B cell (primary cell): ENCODE measurements around the gene CAPNS1. TPM values are rescaled to one million over a fixed set of nuclear protein-coding genes. Genes with fewer than 3 reads are reported as not detected.

Experiments
- ATAC-seq: fragments of 200-7000 bp; cut with Tn5 transposase; one replicate; pipeline ENCODE4 v1.10.0; 2021; ENCODE audit warnings: low read depth, mild to moderate bottlenecking, moderate number of reproducible peaks, moderate library complexity
- CTCF ChIA-PET: fragments of 350-600 bp; sonication (Branson Sonifier 250); formaldehyde crosslinking; loops from one replicate; lab custom pipeline; 2021; ENCODE audit warnings: antibody characterized with exemption, inconsistent platforms; lab: Charles Lee
- POLR2A ChIA-PET: fragments of 350-600 bp; sonication (Branson Sonifier 250); formaldehyde crosslinking; loops from one replicate; lab custom pipeline; 2021; ENCODE audit warnings: antibody characterized with exemption; lab: Charles Lee
- DNase-seq: peaks from one replicate; pipeline ENCODE4 v3.0.0; 2013
- H2AFZ ChIP-seq: 2 replicates; pipeline ENCODE4 v1.6.1; 2012; ENCODE audit warnings: mild to moderate bottlenecking, low read depth, low read length; ENCODE audit not compliant: insufficient read depth, poor library complexity, severe bottlenecking
- H3K27ac ChIP-seq, 2 donors: 1 replicate in 1 of 2; 2 replicates in 1 of 2; pipeline ENCODE4 v1.5.1; 2012 to 2013; ENCODE audit warnings: low read length in 2 of 2, mild to moderate bottlenecking in 2 of 2, moderate library complexity in 1 of 2
- H3K27me3 ChIP-seq, 4 experiments: fragments of 200-600 bp in 1 of 4; sonication (generic) in 1 of 4; replicated peaks in 1 of 4; 1 replicate in 2 of 4; 2 replicates in 2 of 4; pipeline versions ENCODE4 v1.6.1 to v1.7.0; 2013 to 2016; ENCODE audit warnings: low read length in 3 of 4, mild to moderate bottlenecking in 2 of 4, mixed read lengths in 1 of 4, moderate library complexity in 1 of 4; ENCODE audit not compliant: insufficient read depth in 4 of 4, control insufficient read depth in 3 of 4; ENCODE audit errors: control extremely low read depth in 1 of 4
- H3K36me3 ChIP-seq, 2 experiments: replicated peaks in 1 of 2; 1 replicate in 1 of 2; 2 replicates in 1 of 2; pipeline versions ENCODE4 v1.6.1 to v1.7.1; 2013; ENCODE audit warnings: low read length in 1 of 2; ENCODE audit not compliant: insufficient read depth in 2 of 2, control insufficient read depth in 1 of 2; ENCODE audit errors: control extremely low read depth in 1 of 2, extremely low read depth in 1 of 2
- H3K4me1 ChIP-seq, 2 donors: fragments of 200-600 bp in 1 of 2; sonication (generic) in 1 of 2; 1 replicate in 1 of 2; 2 replicates in 1 of 2; pipeline versions ENCODE4 v1.5.1 to v1.6.1; 2013 to 2017; ENCODE audit warnings: low read length in 2 of 2; ENCODE audit not compliant: control insufficient read depth in 2 of 2, insufficient read depth in 2 of 2
- H3K4me2 ChIP-seq: replicated peaks from 2 replicates; pipeline ENCODE3; 2012; ENCODE audit warnings: mild to moderate bottlenecking, low read depth, low read length; ENCODE audit not compliant: poor library complexity, severe bottlenecking
- H3K4me3 ChIP-seq, 5 experiments: fragments of 200-600 bp in 1 of 5; sonication (generic) in 1 of 5; 1 replicate in 3 of 5; 2 replicates in 2 of 5; pipeline versions ENCODE4 v1.5.1 to v1.7.0; 2011 to 2016; ENCODE audit warnings: low read length in 4 of 5, mild to moderate bottlenecking in 4 of 5, low read depth in 2 of 5, control low read depth in 1 of 5, moderate library complexity in 1 of 5; ENCODE audit not compliant: insufficient read depth in 1 of 5; ENCODE audit errors: control extremely low read depth in 1 of 5, extremely low read depth in 1 of 5
- H3K79me2 ChIP-seq: fragments of 200-600 bp; sonication (generic); one replicate; pipeline ENCODE4 v1.6.0; 2016; ENCODE audit warnings: low read length; ENCODE audit not compliant: control insufficient read depth, insufficient read depth
- H3K9ac ChIP-seq: fragments of 200-600 bp; sonication (generic); 2 replicates; pipeline ENCODE4 v1.6.1; 2017; ENCODE audit warnings: mild to moderate bottlenecking, low read length, moderate library complexity
- H3K9me3 ChIP-seq, 3 donors: one replicate each; pipeline versions ENCODE4 v1.6.1 to v1.7.1; 2013; ENCODE audit warnings: low read length in 2 of 3; ENCODE audit not compliant: control insufficient read depth in 2 of 3, insufficient read depth in 1 of 3; ENCODE audit errors: control extremely low read depth in 1 of 3
- H4K20me1 ChIP-seq: 2 replicates; pipeline ENCODE4 v1.6.0; 2012; ENCODE audit warnings: mild to moderate bottlenecking, low read length; ENCODE audit not compliant: insufficient read depth, control insufficient read depth, poor library complexity, severe bottlenecking
- H3K27ac Mint-ChIP-seq: one replicate; pipeline ENCODE4 v1.8.0; 2021; ENCODE audit warnings: mixed read lengths
- H3K27me3 Mint-ChIP-seq: one replicate; pipeline ENCODE4 v1.8.0; 2021; ENCODE audit warnings: mixed read lengths
- H3K4me1 Mint-ChIP-seq: one replicate; pipeline ENCODE4 v1.8.0; 2021; ENCODE audit warnings: mixed read lengths
- H3K4me3 Mint-ChIP-seq: one replicate; pipeline ENCODE4 v1.8.0; 2021; ENCODE audit warnings: mixed read lengths
- H3K9me3 Mint-ChIP-seq: one replicate; pipeline ENCODE4 v1.8.0; 2022; ENCODE audit warnings: mixed read lengths; ENCODE audit not compliant: insufficient read depth
- EZH2 ChIP-seq: IDR thresholded peaks from 2 replicates; pipeline ENCODE4 v1.6.1; 2012; ENCODE audit warnings: borderline replicate concordance, low read depth, mild to moderate bottlenecking, moderate library complexity, low read length; ENCODE audit not compliant: insufficient read depth, poor library complexity, severe bottlenecking
- WGBS: methylation state at CpG from one replicate; pipeline ENCODE4 v1.1.5; 2013; ENCODE audit warnings: missing lambda C conversion rate; ENCODE audit not compliant: insufficient coverage; 5-methylcytosine and 5-hydroxymethylcytosine counted together
- intact Hi-C: fragments of 100-400 bp; cut with micrococcal nuclease; formaldehyde crosslinking; loops from one replicate; pipeline ENCODE4 v1.10.0; 2022
- polyA plus RNA-seq: library from polyadenylated mRNA; depleted of rRNA; stranded (reverse); fragments of >200 nt; gene quantifications from 2 replicates; pipeline ENCODE4 v1.2.3, GENCODE V29; 2012
- total RNA-seq, 2 donors: library from RNA; stranded (reverse); fragments of 120-200 nt in 1 of 2; gene quantifications; 1 replicate in 1 of 2; 2 replicates in 1 of 2; pipeline versions ENCODE4 v1.2.3 to v1.2.4, GENCODE V29; 2013 to 2022
- TF ChIP-seq, protein P1 (sequence below): fragments of 200-600 bp; IDR thresholded peaks from one replicate; pipeline ENCODE4 v1.8.0; 2022; ENCODE audit warnings: antibody characterized with exemption, mild to moderate bottlenecking

The CAPNS1 gene
- total and polyA plus RNA-seq, 2 donors (not counting 1 experiment from before 2014, with no cell fraction given): 272 to 294 TPM

DNA sequence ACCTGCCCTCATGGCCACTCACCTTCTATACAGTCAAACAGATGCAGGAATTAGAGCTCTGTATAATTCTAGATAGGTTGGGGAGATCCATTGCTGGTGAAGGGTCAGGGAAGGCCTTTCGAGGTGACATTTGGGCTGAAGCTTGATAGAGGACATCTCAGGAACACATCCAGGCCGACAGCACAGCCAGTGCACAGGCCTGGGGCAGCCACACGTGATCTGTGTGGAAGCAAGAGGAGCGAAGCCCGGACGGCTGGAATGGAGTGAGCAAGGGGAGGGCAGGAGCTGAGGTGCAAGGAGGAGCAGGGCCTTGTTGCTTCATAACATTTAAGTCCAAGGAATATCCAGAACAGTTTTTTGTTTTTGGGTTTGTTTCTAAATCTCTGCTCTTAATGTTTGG, 33.4 kb upstream of the CAPNS1 start:
- Mint-ChIP-seq H3K27ac (no peak overlapping the region), H3K4me1 (no peaks in the 10 kb centered on the region), H3K9me3 (no peaks in the 10 kb centered on the region), H3K27me3 (no peaks in the 10 kb centered on the region), H3K4me3 (no peak overlapping the region)
- peaks cover 0 to 2% of the 10 kb centered on the region in 2 experiments for H3K36me3 ChIP-seq
- CTCF ChIA-PET: no interaction called here
- ATAC-seq (no peak), DNase-seq (no peak)
- intact Hi-C loops: no loop called here
- WGBS: over 99% methylated on average over 6 of the region's 6 CpGs
- no peak overlapping the region for H3K4me3 ChIP-seq
- H3K9ac ChIP-seq: no peak overlapping the region
- H3K4me2 ChIP-seq: no peak overlapping the region
- H3K4me1 ChIP-seq: no peaks in the 10 kb centered on the region
- POLR2A ChIA-PET: no interaction called here
- H2AFZ ChIP-seq: no peak overlapping the region
- H3K27me3 ChIP-seq: no peaks in the 10 kb centered on the region
- H3K27ac ChIP-seq: no peak overlapping the region
- H3K9me3 ChIP-seq: peaks cover 0 to 6% (median 0%) of the 10 kb centered on the region in 3 donors
- no peak for TF ChIP-seq EZH2
- TF ChIP-seq, protein P1, sequence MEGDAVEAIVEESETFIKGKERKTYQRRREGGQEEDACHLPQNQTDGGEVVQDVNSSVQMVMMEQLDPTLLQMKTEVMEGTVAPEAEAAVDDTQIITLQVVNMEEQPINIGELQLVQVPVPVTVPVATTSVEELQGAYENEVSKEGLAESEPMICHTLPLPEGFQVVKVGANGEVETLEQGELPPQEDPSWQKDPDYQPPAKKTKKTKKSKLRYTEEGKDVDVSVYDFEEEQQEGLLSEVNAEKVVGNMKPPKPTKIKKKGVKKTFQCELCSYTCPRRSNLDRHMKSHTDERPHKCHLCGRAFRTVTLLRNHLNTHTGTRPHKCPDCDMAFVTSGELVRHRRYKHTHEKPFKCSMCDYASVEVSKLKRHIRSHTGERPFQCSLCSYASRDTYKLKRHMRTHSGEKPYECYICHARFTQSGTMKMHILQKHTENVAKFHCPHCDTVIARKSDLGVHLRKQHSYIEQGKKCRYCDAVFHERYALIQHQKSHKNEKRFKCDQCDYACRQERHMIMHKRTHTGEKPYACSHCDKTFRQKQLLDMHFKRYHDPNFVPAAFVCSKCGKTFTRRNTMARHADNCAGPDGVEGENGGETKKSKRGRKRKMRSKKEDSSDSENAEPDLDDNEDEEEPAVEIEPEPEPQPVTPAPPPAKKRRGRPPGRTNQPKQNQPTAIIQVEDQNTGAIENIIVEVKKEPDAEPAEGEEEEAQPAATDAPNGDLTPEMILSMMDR: no peak
- H4K20me1 ChIP-seq: no peaks in the 10 kb centered on the region
- H3K79me2 ChIP-seq: no peaks in the 10 kb centered on the region

DNA sequence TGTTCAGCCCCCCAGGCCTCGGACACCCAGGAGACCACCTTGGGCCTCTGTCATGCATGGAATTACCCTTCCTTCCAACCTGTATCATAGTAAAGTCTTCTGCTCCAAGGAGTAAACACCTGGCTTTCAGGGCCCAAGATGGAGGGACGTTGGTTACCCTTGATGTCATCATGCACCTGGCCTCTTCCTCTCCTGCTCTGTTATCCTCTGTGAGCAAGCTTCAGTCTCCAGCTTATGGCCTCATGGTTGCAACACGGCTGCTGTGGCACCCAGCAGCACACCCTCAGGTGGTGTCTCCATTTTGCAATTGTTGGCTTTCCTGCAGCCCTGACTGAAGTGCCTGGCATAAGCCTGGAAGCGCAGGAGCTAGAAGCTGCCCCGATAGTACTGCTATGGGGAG, 32.9 kb upstream of the CAPNS1 start:
- no peak overlapping the region for H3K4me2 ChIP-seq
- 97% methylated on average over 5 of the region's 5 CpGs for WGBS
- peaks cover 0 to 2% of the 10 kb centered on the region in 2 experiments for H3K36me3 ChIP-seq
- H3K27ac ChIP-seq: no peak overlapping the region
- intact Hi-C loops: no loop called here
- no peaks in the 10 kb centered on the region for H3K27me3 Mint-ChIP-seq
- H4K20me1 ChIP-seq: no peaks in the 10 kb centered on the region
- no peaks in the 10 kb centered on the region for H3K9me3 Mint-ChIP-seq
- DNase-seq: no peak
- no peak overlapping the region for H3K27ac Mint-ChIP-seq
- no peaks in the 10 kb centered on the region for H3K27me3 ChIP-seq
- ChIA-PET POLR2A (no interaction called here), CTCF (no interaction called here)
- no peak overlapping the region for H2AFZ ChIP-seq
- H3K9me3 ChIP-seq: peaks cover 0 to 6% (median 0%) of the 10 kb centered on the region in 3 donors
- H3K9ac ChIP-seq: no peak overlapping the region
- no peak for TF ChIP-seq EZH2
- TF ChIP-seq, protein P1: no peak
- H3K4me1 Mint-ChIP-seq: no peaks in the 10 kb centered on the region
- no peak for ATAC-seq
- H3K79me2 ChIP-seq: no peaks in the 10 kb centered on the region
- no peaks in the 10 kb centered on the region for H3K4me1 ChIP-seq
- H3K4me3 ChIP-seq: no peak overlapping the region
- H3K4me3 Mint-ChIP-seq: no peak overlapping the region
